Endothelial cell of umbilical vein (primary cell): Measurements from ENCODE around the gene GREB1. TPM values are rescaled to one million over a fixed set of nuclear protein-coding genes. Genes with fewer than 3 reads are reported as not detected.

Source experiments
- BruUV-seq: library from RNA; stranded (reverse); fragments of 400-500 nt; replicated peaks from 2 replicates; lab custom pipeline; 2021; lab: Mats Ljungman, UMichigan
- CTCF ChIA-PET: fragments of 300-600, 350-600 bp; sonication (Branson Sonifier 250); formaldehyde crosslinking; loops from one replicate; lab custom pipeline; 2021; ENCODE audit warnings: antibody characterized with exemption, inconsistent platforms; lab: Charles Lee
- POLR2A ChIA-PET: fragments of 300-600, 350-600 bp; sonication (Branson Sonifier 250); formaldehyde crosslinking; loops from one replicate; lab custom pipeline; 2021; ENCODE audit warnings: antibody characterized with exemption, inconsistent platforms; lab: Charles Lee
- DNase-seq: peaks from one replicate; pipeline ENCODE4 v3.0.0-alpha.2; 2011; ENCODE audit warnings: low read depth, low spot score
- FAIRE-seq: peaks from 2 replicates; lab custom pipeline; 2011; peaks lifted over from hg19 to GRCh38; lab: Jason Lieb, UNC
- H2AFZ ChIP-seq: 2 replicates; pipeline ENCODE4 v1.6.0; 2012; ENCODE audit warnings: low read depth, low read length, control low read depth, inconsistent platforms
- H3K27ac ChIP-seq: 2 replicates; pipeline ENCODE4 v1.5.1; 2011; ENCODE audit warnings: low read depth, mild to moderate bottlenecking, control low read depth, low read length, moderate library complexity; ENCODE audit not compliant: insufficient read depth
- H3K27me3 ChIP-seq, 2 experiments: 2 replicates each; pipeline versions ENCODE4 v1.6.0 to v1.6.1; 2011; ENCODE audit warnings: low read length in 2 of 2, mixed read lengths in 1 of 2; ENCODE audit not compliant: control insufficient read depth in 2 of 2, insufficient read depth in 2 of 2
- H3K36me3 ChIP-seq, 2 experiments: 2 replicates in 1 of 2; 3 replicates in 1 of 2; pipeline ENCODE4 v1.5.1; 2011; ENCODE audit warnings: low read length in 2 of 2, mild to moderate bottlenecking in 1 of 2, moderate library complexity in 1 of 2; ENCODE audit not compliant: control insufficient read depth in 2 of 2, insufficient read depth in 2 of 2; ENCODE audit errors: extremely low read depth in 1 of 2
- H3K4me1 ChIP-seq: 3 replicates; pipeline ENCODE4 v1.5.1; 2011; ENCODE audit warnings: mild to moderate bottlenecking, low read length; ENCODE audit not compliant: control insufficient read depth, insufficient read depth; ENCODE audit errors: extremely low read depth
- H3K4me2 ChIP-seq: 2 replicates; pipeline ENCODE4 v1.6.1; 2011; ENCODE audit warnings: low read length, control low read depth, mixed read lengths; ENCODE audit not compliant: insufficient read depth
- H3K4me3 ChIP-seq, 3 experiments: fragments of 200-600 bp in 1 of 3; sonication (generic), shearing (Covaris generic) in 1 of 3; replicated peaks in 1 of 3; 2 replicates each; pipeline ENCODE4 v1.5.1; 2011 to 2016; ENCODE audit warnings: control low read depth in 3 of 3, low read length in 3 of 3, mild to moderate bottlenecking in 2 of 3, inconsistent platforms in 1 of 3, low read depth in 1 of 3, moderate library complexity in 1 of 3; ENCODE audit not compliant: insufficient read depth in 1 of 3
- H3K79me2 ChIP-seq: 2 replicates; pipeline ENCODE4 v1.6.0; 2012; ENCODE audit warnings: low read length, inconsistent platforms; ENCODE audit not compliant: control insufficient read depth, insufficient read depth
- H3K9ac ChIP-seq: replicated peaks from 2 replicates; pipeline ENCODE3; 2011; ENCODE audit warnings: low read length, control low read depth; ENCODE audit not compliant: insufficient read depth; ENCODE audit errors: extremely low read depth
- H3K9me1 ChIP-seq: replicated peaks from 3 replicates; pipeline ENCODE4 v1.6.0; 2011; ENCODE audit warnings: mild to moderate bottlenecking, low read length; ENCODE audit not compliant: control insufficient read depth, insufficient read depth; ENCODE audit errors: extremely low read depth
- H3K9me3 ChIP-seq: replicated peaks from 2 replicates; pipeline ENCODE4 v1.5.1; 2012; ENCODE audit warnings: low read length, inconsistent platforms; ENCODE audit not compliant: control insufficient read depth, insufficient read depth
- H4K20me1 ChIP-seq: replicated peaks from 2 replicates; pipeline ENCODE3; 2011; ENCODE audit warnings: mild to moderate bottlenecking, low read length; ENCODE audit not compliant: control insufficient read depth, insufficient read depth; ENCODE audit errors: extremely low read depth
- CTCF ChIP-seq, 2 donors: IDR thresholded peaks; 1 replicate in 1 of 2; 2 replicates in 1 of 2; pipeline ENCODE4 v1.5.1; 2011; ENCODE audit warnings: low read length in 2 of 2, mild to moderate bottlenecking in 2 of 2, moderate library complexity in 2 of 2, control low read depth in 1 of 2, inconsistent platforms in 1 of 2, low read depth in 1 of 2; ENCODE audit not compliant: insufficient read depth in 1 of 2; ENCODE audit errors: extremely low read depth in 1 of 2
- EZH2 ChIP-seq: IDR thresholded peaks from 2 replicates; pipeline ENCODE4 v1.6.1; 2012; ENCODE audit warnings: borderline replicate concordance, low read depth, mild to moderate bottlenecking, moderate library complexity, low read length, inconsistent platforms; ENCODE audit not compliant: severe bottlenecking
- FOS ChIP-seq: IDR thresholded peaks from 2 replicates; pipeline ENCODE4 v1.6.1; 2011; ENCODE audit warnings: mild to moderate bottlenecking, low read length, moderate library complexity, borderline replicate concordance; ENCODE audit not compliant: insufficient read depth
- GATA2 ChIP-seq: IDR thresholded peaks from 2 replicates; pipeline ENCODE4 v1.7.0; 2011; ENCODE audit warnings: low read depth, mild to moderate bottlenecking, moderate library complexity, mixed read lengths, low read length; ENCODE audit not compliant: insufficient read length, insufficient read depth
- JUN ChIP-seq: IDR thresholded peaks from 2 replicates; pipeline ENCODE4 v1.6.1; 2011; ENCODE audit warnings: borderline replicate concordance, low read depth; ENCODE audit not compliant: insufficient read length, insufficient read depth
- MAX ChIP-seq: IDR thresholded peaks from 2 replicates; pipeline ENCODE4 v1.6.1; 2011; ENCODE audit not compliant: insufficient read depth, insufficient read length
- MYC ChIP-seq: IDR thresholded peaks from one replicate; pipeline ENCODE4 v1.6.1; 2011; ENCODE audit warnings: mild to moderate bottlenecking, low read depth, low read length
- POLR2A ChIP-seq: IDR thresholded peaks from 2 replicates; pipeline ENCODE4 v1.6.1; 2012; ENCODE audit warnings: low read depth, mild to moderate bottlenecking, control low read depth, low read length
- POLR2AphosphoS5 ChIP-seq: IDR thresholded peaks from 2 replicates; pipeline ENCODE4 v1.6.1; 2012; ENCODE audit warnings: low read depth, mild to moderate bottlenecking, control low read depth, low read length, moderate library complexity; ENCODE audit not compliant: insufficient read depth
- dilution Hi-C: fragments of 300-500 bp; cut with MboI; formaldehyde crosslinking; loops from one replicate; pipeline ENCODE4 v1.15.0; 2019; ENCODE audit warnings: low sequenced_read_pairs; ENCODE audit not compliant: extremely low pct_ligation_motif_present
- intact Hi-C: fragments of 100-400 bp; cut with micrococcal nuclease; formaldehyde crosslinking; loops from one replicate; pipeline ENCODE4 v1.10.0; 2022
- polyA plus RNA-seq, 4 experiments: library from polyadenylated mRNA; depleted of rRNA in 3 of 4; stranded (reverse) in 3 of 4; unstranded in 1 of 4; fragments of >200 nt; gene quantifications; 2 replicates each; pipeline versions ENCODE4 v1.2.1 to v1.2.3, GENCODE V29; 2011 to 2012; ENCODE audit warnings: missing spikeins in 1 of 4
- total RNA-seq: library from RNA; stranded (reverse); gene quantifications from 2 replicates; pipeline ENCODE4 v1.2.3, GENCODE V29; 2021

Gene GREB1
- total and polyA plus RNA-seq, 2 donors (not counting 3 experiments of a cell fraction or from before 2014, with no cell fraction given), result 0.17 to 0.58 TPM

GRCh38 chr2:11499081-11499743 lies 34.6 kb upstream of the GREB1 start:
- BruUV-seq, result no TSS peak
- peaks cover 0 to 3% of the 10 kb centered on the region in 2 experiments for H3K27me3 ChIP-seq
- DNase-seq (no peak), FAIRE-seq (no peak)
- H3K9me3 ChIP-seq, result no peaks in the 10 kb centered on the region
- H3K9ac ChIP-seq, result no peak overlapping the region
- dilution Hi-C loops, result no loop called here
- H3K4me1 ChIP-seq, result no peaks in the 10 kb centered on the region
- TF ChIP-seq MYC (no peak), GATA2 (no peak), FOS (no peak), MAX (no peak), EZH2 (no peak), POLR2AphosphoS5 (no peak), CTCF (IDR thresholded peaks at IDR 0.05; ENCODE audit: extremely low read depth in 1 of 2, insufficient read depth in 1 of 2, low read depth in 1 of 2, low read length in 2 of 2) (no peak), JUN (no peak), POLR2A (no peak)
- no peak overlapping the region for H2AFZ ChIP-seq
- H3K27ac ChIP-seq, result no peak overlapping the region
- H3K36me3 ChIP-seq, result no peaks in the 10 kb centered on the region
- ChIA-PET CTCF (interaction anchor here (1.0 to 1.7 kb wide), 3 partner anchors 13 to 194 kb away, joined by 3 to 5 read pairs (median 4); no protein-coding TSS in a partner anchor), POLR2A (no interaction called here)
- H3K79me2 ChIP-seq, result no peaks in the 10 kb centered on the region
- H3K4me3 ChIP-seq, result no peak overlapping the region
- H3K4me2 ChIP-seq, result no peak overlapping the region
- intact Hi-C loops, result no loop called here
- H3K9me1 ChIP-seq, result no peaks in the 10 kb centered on the region
- H4K20me1 ChIP-seq, result no peaks in the 10 kb centered on the region
